HFF-Myc (cell line): ENCODE measurements around the gene SEMA6A.

Source experiments
- DNase-seq: peaks from one replicate; pipeline ENCODE4 v3.0.0-alpha.2; 2011; ENCODE audit warnings: low read depth; ENCODE audit errors: extremely low read depth
- H3K4me3 ChIP-seq: replicated peaks from 2 replicates; pipeline ENCODE4 v1.5.1; 2011; ENCODE audit warnings: low read depth, mild to moderate bottlenecking, control low read depth, low read length
- CTCF ChIP-seq: IDR thresholded peaks from 2 replicates; pipeline ENCODE4 v1.5.1; 2012; ENCODE audit warnings: mild to moderate bottlenecking, low read depth, low read length, control low read depth; ENCODE audit errors: missing control alignments

The SEMA6A gene

GRCh38 chr5:116453988-116454411 is 120.6 kb downstream of the SEMA6A start:
- no peak for DNase-seq
- no peak for TF ChIP-seq CTCF
- no peak overlapping the region for H3K4me3 ChIP-seq

- no peak for DNase-seq
- TF ChIP-seq CTCF, result no peak
- no peak overlapping the region for H3K4me3 ChIP-seq
Observed at GRCh38 chr5:116452774-116453368, 121.8 kb downstream of the SEMA6A start.

GRCh38 chr5:116451905-116452450 is 122.6 kb downstream of the SEMA6A start:
- no peak for TF ChIP-seq CTCF
- H3K4me3 ChIP-seq, result no peak overlapping the region
- no peak for DNase-seq

- no peak for DNase-seq
- no peak overlapping the region for H3K4me3 ChIP-seq
- TF ChIP-seq CTCF, result no peak
Observed at GRCh38 chr5:116451066-116451465, 123.6 kb downstream of the SEMA6A start.

GRCh38 chr5:116449458-116449857 is 125.2 kb downstream of the SEMA6A start:
- H3K4me3 ChIP-seq, result no peak overlapping the region
- no peak for DNase-seq
- TF ChIP-seq CTCF, result no peak

- DNase-seq, result no peak
- no peak for TF ChIP-seq CTCF
- H3K4me3 ChIP-seq, result no peak overlapping the region
Observed at GRCh38 chr5:116448870-116449427, 125.7 kb downstream of the SEMA6A start.
